CD4-positive, alpha-beta T cell (primary cell): Measurements from ENCODE around the gene TTC38. TPM values are rescaled to one million over a fixed set of nuclear protein-coding genes. Genes with fewer than 3 reads are reported as not detected.
A peak's percentile ranks its signal among the peaks of the same experiment; 100 is the strongest.

Experiments
- ATAC-seq: fragments of 200-7000 bp; cut with Tn5 transposase; one replicate; pipeline ENCODE4 v1.10.0; 2022; ENCODE audit warnings: mild to moderate bottlenecking; ENCODE audit not compliant: poor library complexity
- CTCF ChIA-PET: fragments of 350-600 bp; sonication (Branson Sonifier 250); formaldehyde crosslinking; loops from one replicate; lab custom pipeline; 2021; ENCODE audit warnings: antibody characterized with exemption, inconsistent platforms; lab: Charles Lee
- POLR2A ChIA-PET: fragments of 350-600 bp; sonication (Branson Sonifier 250); formaldehyde crosslinking; loops from one replicate; lab custom pipeline; 2021; ENCODE audit warnings: antibody characterized with exemption, inconsistent platforms; lab: Charles Lee
- DNase-seq, 14 experiments: peaks; one replicate each; pipeline ENCODE4 v3.0.0-alpha.2; 2013 to 2020; ENCODE audit warnings: mixed read lengths in 2 of 14
- H3K27ac ChIP-seq, 2 donors: one replicate each; pipeline versions ENCODE4 v1.5.1 to v1.7.0; 2013; ENCODE audit warnings: low read length in 2 of 2, low read depth in 1 of 2, mild to moderate bottlenecking in 1 of 2
- H3K27me3 ChIP-seq, 2 experiments: 1 replicate in 1 of 2; 2 replicates in 1 of 2; pipeline versions ENCODE4 v1.6.1 to v1.7.0; 2013; ENCODE audit warnings: low read length in 2 of 2, control low read depth in 1 of 2, mild to moderate bottlenecking in 1 of 2, moderate library complexity in 1 of 2; ENCODE audit not compliant: insufficient read depth in 2 of 2, control insufficient read depth in 1 of 2
- H3K36me3 ChIP-seq: one replicate; pipeline ENCODE4 v1.6.1; 2013; ENCODE audit warnings: low read length, control low read depth; ENCODE audit not compliant: insufficient read depth
- H3K4me1 ChIP-seq: one replicate; pipeline ENCODE4 v1.6.1; 2013; ENCODE audit warnings: low read length, control low read depth; ENCODE audit not compliant: insufficient read depth
- H3K4me3 ChIP-seq: one replicate; pipeline ENCODE4 v1.5.1; 2013; ENCODE audit warnings: mild to moderate bottlenecking, low read length, moderate library complexity
- H3K9me3 ChIP-seq, 2 experiments: 1 replicate in 1 of 2; 2 replicates in 1 of 2; pipeline versions ENCODE4 v1.6.1 to v1.7.0; 2013; ENCODE audit warnings: low read length in 2 of 2, mild to moderate bottlenecking in 2 of 2, control low read depth in 1 of 2, moderate library complexity in 1 of 2; ENCODE audit not compliant: control insufficient read depth in 1 of 2, insufficient read depth in 1 of 2
- H3K27ac Mint-ChIP-seq: one replicate; pipeline ENCODE4 v1.8.0; 2020; ENCODE audit warnings: mixed read lengths
- H3K27me3 Mint-ChIP-seq: one replicate; pipeline ENCODE4 v1.8.0; 2021; ENCODE audit warnings: mixed read lengths
- H3K36me3 Mint-ChIP-seq: one replicate; pipeline ENCODE4 v1.8.0; 2021; ENCODE audit warnings: low read depth, mixed read lengths
- H3K4me1 Mint-ChIP-seq: one replicate; pipeline ENCODE4 v1.8.0; 2021; ENCODE audit warnings: low read depth, mixed read lengths
- H3K4me3 Mint-ChIP-seq: one replicate; pipeline ENCODE4 v1.8.0; 2020; ENCODE audit warnings: mild to moderate bottlenecking, mixed read lengths
- H3K9me3 Mint-ChIP-seq: one replicate; pipeline ENCODE4 v1.8.0; 2020; ENCODE audit warnings: mixed read lengths
- CTCF ChIP-seq: fragments of 200-600 bp; IDR thresholded peaks from one replicate; pipeline ENCODE4 v1.8.0; 2022; ENCODE audit warnings: antibody characterized with exemption, mild to moderate bottlenecking
- intact Hi-C, 2 experiments: fragments of 100-400 bp; cut with DNase I in 1 of 2; cut with micrococcal nuclease in 1 of 2; formaldehyde crosslinking; loops; one replicate each; pipeline versions ENCODE4 v1.15.1 to v1.9.0; 2023 to 2025; cut with DNase I, micrococcal nuclease
- total RNA-seq, 174 experiments: library from RNA in 2 of 174; stranded (reverse) in 2 of 174; gene quantifications; one replicate each; pipeline ENCODE4 v1.2.3 and lab custom pipeline; 2021 to 2026

TTC38 gene
- total RNA-seq, 2 experiments from 2014 or later = 1.8 to 2.7 TPM

GRCh38 chr22:46238541-46238940 lies 29.3 kb upstream of the TTC38 start:
- Histone ChIP-seq H3K27ac (no peak overlapping the region), H3K9me3 (peaks cover 0 to 13% of the 10 kb centered on the region in 2 experiments), H3K4me3 (no peak overlapping the region), H3K4me1 (peaks cover 22% of the 10 kb centered on the region), H3K27me3 (no peaks in the 10 kb centered on the region), H3K36me3 (peaks cover 22% of the 10 kb centered on the region)
- ChIA-PET CTCF (no interaction called here), POLR2A (no interaction called here)
- DNase-seq (no peak), ATAC-seq (no peak)
- intact Hi-C loops = no loop called here
- no peak for TF ChIP-seq CTCF
- Mint-ChIP-seq H3K27ac (no peak overlapping the region), H3K4me3 (no peak overlapping the region), H3K9me3 (no peaks in the 10 kb centered on the region), H3K36me3 (peaks cover 13% of the 10 kb centered on the region), H3K4me1 (peaks cover 19% of the 10 kb centered on the region), H3K27me3 (no peaks in the 10 kb centered on the region)

DNA sequence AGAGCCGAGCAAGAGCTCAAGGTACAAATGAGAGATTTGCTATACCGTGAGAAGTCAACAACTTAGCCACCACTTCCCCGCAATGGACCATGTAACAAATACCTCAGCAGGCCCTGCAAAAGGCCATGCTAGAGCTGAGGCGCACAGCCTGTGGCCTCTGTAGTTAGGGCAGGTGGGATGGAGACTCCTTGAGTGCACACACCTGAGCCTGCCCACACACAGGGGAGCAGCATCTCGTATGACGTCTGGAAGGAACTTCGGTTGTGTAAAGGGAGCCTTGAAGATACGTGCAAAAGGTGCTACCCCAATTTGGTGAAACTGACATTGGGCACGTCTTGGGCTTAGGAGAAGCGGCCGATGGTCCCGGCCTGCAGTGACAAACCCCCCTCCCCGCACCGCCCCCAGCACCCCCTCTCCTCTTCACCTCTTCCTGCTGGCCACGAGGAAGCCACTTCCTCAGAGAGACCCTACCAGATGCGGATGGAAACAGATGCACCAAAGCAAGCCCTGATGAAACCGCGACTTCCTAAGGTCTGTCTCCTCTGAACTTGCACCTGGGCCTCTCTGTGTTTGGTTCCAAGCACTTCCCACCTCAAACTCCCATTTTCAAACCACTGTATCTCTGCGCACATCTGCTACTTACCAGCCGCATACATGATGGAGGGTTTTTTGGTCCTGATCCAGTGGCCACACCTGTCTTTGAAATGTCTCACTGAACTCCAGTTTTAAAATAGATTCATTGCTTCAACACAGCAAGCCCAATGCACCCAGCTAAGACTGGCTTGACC lies 28.4 kb upstream of the TTC38 start:
- Histone ChIP-seq H3K27me3 (no peaks in the 10 kb centered on the region), H3K9me3 (peaks cover 0 to 13% of the 10 kb centered on the region in 2 experiments), H3K27ac (no peak overlapping the region), H3K36me3 (peaks cover 28% of the 10 kb centered on the region), H3K4me3 (no peak overlapping the region), H3K4me1 (peaks cover 22% of the 10 kb centered on the region)
- ChIA-PET CTCF (no interaction called here), POLR2A (interaction anchor here (1.2 kb wide), 1 partner anchor 13 kb away, joined by 3 read pairs; no protein-coding TSS in a partner anchor)
- Mint-ChIP-seq H3K27ac (peak overlapping the region; percentile 66), H3K27me3 (no peaks in the 10 kb centered on the region), H3K9me3 (no peaks in the 10 kb centered on the region), H3K4me1 (peaks cover 19% of the 10 kb centered on the region), H3K4me3 (peak overlapping the region; percentile 32), H3K36me3 (peaks cover 20% of the 10 kb centered on the region)
- ATAC-seq (peak; percentile 61), DNase-seq (peak in 4 of 14 experiments; percentile 15 to 37 (median 32))
- intact Hi-C loops = loop anchor here in 1 of 2 experiments (10.0 kb wide), 1 partner anchor 225 kb away; no protein-coding TSS in a partner anchor
- TF ChIP-seq CTCF = no peak

GRCh38 chr22:46240073-46240472 lies 27.7 kb upstream of the TTC38 start:
- Histone ChIP-seq H3K4me3 (no peak overlapping the region), H3K36me3 (peaks cover 30% of the 10 kb centered on the region), H3K9me3 (peaks cover 0 to 13% of the 10 kb centered on the region in 2 experiments), H3K4me1 (peaks cover 22% of the 10 kb centered on the region), H3K27ac (no peak overlapping the region), H3K27me3 (no peaks in the 10 kb centered on the region)
- intact Hi-C loops = loop anchor here in 1 of 2 experiments (10.0 kb wide), 1 partner anchor 225 kb away; no protein-coding TSS in a partner anchor
- no peak overlapping the region for H3K4me3 Mint-ChIP-seq
- no peak for TF ChIP-seq CTCF
- H3K27ac Mint-ChIP-seq = peak overlapping the region; percentile 66
- no peak for DNase-seq
- ChIA-PET CTCF (interaction anchor here (0.6 kb wide), 1 partner anchor 280 kb away, joined by 4 read pairs; no protein-coding TSS in a partner anchor), POLR2A (interaction anchor here (1.2 kb wide), 1 partner anchor 13 kb away, joined by 3 read pairs; no protein-coding TSS in a partner anchor)
- H3K4me1 Mint-ChIP-seq = peaks cover 19% of the 10 kb centered on the region
- H3K36me3 Mint-ChIP-seq = peaks cover 20% of the 10 kb centered on the region
- ATAC-seq = no peak
- no peaks in the 10 kb centered on the region for H3K9me3 Mint-ChIP-seq
- no peaks in the 10 kb centered on the region for H3K27me3 Mint-ChIP-seq
